B cell (primary cell): ENCODE results near the gene HELLS.

Source experiments
- EZH2 ChIP-seq: IDR thresholded peaks from 2 replicates; pipeline ENCODE4 v1.6.1; 2012; ENCODE audit warnings: borderline replicate concordance, low read depth, mild to moderate bottlenecking, moderate library complexity, low read length; ENCODE audit not compliant: insufficient read depth, poor library complexity, severe bottlenecking
- TF ChIP-seq, protein P1 (sequence below): fragments of 200-600 bp; IDR thresholded peaks from one replicate; pipeline ENCODE4 v1.8.0; 2022; ENCODE audit warnings: antibody characterized with exemption, mild to moderate bottlenecking

DNA sequence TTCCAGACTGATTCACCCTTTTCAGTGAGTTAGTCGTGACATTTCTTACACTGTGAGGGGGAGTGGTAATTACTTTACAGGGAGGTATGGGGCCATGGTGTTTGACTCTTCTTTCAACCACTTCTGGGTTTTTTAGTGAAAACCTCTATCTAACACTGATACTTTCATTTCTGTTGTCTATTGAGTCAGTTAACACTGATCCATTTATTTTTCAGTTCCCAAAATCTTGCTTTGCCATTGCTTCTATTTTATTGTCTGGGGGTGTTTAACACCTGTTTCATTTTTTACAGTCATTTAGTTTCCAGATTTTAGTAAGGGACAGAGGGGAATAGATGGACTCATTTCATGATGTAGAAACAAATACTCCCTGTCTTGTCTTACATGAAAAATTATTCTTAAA, 61.5 kb downstream of the HELLS start:
- TF ChIP-seq, protein P1, sequence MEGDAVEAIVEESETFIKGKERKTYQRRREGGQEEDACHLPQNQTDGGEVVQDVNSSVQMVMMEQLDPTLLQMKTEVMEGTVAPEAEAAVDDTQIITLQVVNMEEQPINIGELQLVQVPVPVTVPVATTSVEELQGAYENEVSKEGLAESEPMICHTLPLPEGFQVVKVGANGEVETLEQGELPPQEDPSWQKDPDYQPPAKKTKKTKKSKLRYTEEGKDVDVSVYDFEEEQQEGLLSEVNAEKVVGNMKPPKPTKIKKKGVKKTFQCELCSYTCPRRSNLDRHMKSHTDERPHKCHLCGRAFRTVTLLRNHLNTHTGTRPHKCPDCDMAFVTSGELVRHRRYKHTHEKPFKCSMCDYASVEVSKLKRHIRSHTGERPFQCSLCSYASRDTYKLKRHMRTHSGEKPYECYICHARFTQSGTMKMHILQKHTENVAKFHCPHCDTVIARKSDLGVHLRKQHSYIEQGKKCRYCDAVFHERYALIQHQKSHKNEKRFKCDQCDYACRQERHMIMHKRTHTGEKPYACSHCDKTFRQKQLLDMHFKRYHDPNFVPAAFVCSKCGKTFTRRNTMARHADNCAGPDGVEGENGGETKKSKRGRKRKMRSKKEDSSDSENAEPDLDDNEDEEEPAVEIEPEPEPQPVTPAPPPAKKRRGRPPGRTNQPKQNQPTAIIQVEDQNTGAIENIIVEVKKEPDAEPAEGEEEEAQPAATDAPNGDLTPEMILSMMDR: no peak
- no peak for TF ChIP-seq EZH2
